GM18951 (cell line): Measurements from ENCODE around the gene ZNF512B.
"Not testable (repeated sequence)": the region's sequence is repeated elsewhere in the genome, so short reads cannot be mapped to it uniquely, and the experiment has no call there.

Source experiments
- POLR2A ChIP-seq: IDR thresholded peaks from 4 replicates; pipeline ENCODE4 v1.6.1; 2011; ENCODE audit warnings: mild to moderate bottlenecking; ENCODE audit not compliant: insufficient read length, insufficient read depth; ENCODE audit errors: extremely low read depth
- in situ Hi-C: fragments of 300-500 bp; cut with MboI; formaldehyde crosslinking; loops from one replicate; pipeline ENCODE4 v1.12.0; 2022; ENCODE audit warnings: low sequenced_read_pairs, mixed read lengths, inconsistent platforms; ENCODE audit not compliant: unreplicated experiment

The ZNF512B gene

DNA sequence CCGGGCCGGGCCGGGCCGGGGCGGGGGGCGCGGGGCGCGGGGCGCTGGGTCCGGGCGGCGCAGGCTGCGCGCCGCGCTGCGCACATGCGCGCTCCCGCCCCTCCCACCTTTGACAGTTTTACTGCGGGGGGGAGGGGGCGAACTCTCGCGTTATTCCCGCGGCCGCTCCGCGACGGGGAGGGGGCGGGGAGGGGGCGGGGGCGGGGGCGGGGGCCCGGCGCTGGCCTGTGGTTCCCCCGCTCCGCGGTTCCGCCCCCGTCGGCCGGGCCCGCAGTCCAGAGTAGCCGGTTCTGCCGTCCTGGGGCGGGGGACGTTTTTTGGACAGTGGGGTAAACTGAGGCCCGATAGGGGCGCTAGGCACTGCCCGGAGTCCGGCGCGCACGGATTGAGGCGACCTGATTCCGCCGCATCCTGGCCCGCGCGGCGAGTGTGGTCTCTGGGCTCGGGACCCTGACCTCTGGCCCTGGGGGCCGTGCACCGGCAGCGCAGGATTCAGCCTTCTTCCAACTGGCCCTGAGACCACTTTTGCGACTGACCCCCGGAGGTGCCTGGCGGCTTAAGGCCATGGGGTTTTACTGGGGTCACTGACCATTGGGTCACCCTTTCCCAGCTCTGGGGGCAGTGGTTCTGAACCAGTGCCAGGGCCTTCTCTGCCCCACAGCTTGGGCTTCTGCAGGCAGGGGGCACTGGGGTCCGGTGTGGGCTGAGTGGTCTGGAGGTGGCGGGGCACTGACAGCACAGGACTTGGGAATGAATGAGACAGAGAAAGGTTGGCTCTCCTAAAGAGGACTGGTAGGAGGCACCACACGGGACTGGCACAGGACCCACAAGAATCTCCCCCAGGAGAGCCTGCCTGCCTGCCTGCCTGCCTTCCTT lies at the start of gene ZNF512B:
TSS of gene ZNF512B (minus strand) at position 93 of the 876 bp plus-strand sequence. CDS start 1,980 bp downstream, outside the sequence.
- in situ Hi-C loops, result no loop called here
- TF ChIP-seq POLR2A, result peak; percentile 35

DNA sequence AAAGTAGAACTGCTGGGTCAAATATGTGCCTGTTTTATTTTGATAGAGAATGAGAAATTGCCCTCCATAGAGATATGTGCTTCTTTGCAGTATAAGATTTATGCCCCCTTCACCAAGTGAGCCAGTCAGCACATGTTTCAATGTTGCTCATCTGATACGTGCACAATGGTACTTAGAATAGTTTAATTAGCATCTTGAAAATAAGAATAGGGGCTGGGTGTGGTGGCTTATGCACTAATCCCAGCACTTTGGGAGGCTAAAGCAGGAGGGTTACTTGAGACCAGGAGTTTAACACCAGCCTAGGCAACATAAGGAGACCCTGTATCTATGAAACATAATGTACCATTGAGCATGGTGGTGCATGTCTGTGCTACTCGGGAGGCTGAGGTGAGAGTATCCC lies 45.9 kb upstream of the ZNF512B start:
- no peak for TF ChIP-seq POLR2A
- in situ Hi-C loops, result no loop called here

- in situ Hi-C loops, result not testable (repeated sequence)
These were observed 42.8 kb upstream of the ZNF512B start for GRCh38 chr20:64012385-64013154.

DNA sequence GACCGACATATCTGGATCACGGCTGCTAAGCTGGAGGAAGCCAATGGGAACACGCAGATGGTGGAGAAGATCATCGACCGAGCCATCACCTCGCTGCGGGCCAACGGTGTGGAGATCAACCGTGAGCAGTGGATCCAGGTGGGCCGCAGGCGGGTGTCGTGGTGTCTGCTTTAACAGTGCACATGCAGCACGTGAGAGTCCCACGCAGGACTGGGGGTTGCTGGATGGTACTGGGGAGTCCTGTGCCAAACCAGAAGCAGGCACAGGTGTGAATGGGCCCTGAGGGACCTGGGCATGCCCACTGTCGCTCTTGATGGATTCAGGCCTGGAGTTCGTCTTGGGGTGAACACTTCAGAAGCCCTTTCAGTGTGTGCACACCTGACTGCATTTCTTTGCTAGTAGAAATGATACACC lies 41.6 kb upstream of the ZNF512B start:
- in situ Hi-C loops, result no loop called here
- TF ChIP-seq POLR2A, result no peak

GRCh38 chr20:64010711-64011237 lies 41.0 kb upstream of the ZNF512B start:
- in situ Hi-C loops, result no loop called here
- TF ChIP-seq POLR2A, result no peak

GRCh38 chr20:64009811-64010387 lies 40.2 kb upstream of the ZNF512B start:
- no peak for TF ChIP-seq POLR2A
- in situ Hi-C loops, result no loop called here

DNA sequence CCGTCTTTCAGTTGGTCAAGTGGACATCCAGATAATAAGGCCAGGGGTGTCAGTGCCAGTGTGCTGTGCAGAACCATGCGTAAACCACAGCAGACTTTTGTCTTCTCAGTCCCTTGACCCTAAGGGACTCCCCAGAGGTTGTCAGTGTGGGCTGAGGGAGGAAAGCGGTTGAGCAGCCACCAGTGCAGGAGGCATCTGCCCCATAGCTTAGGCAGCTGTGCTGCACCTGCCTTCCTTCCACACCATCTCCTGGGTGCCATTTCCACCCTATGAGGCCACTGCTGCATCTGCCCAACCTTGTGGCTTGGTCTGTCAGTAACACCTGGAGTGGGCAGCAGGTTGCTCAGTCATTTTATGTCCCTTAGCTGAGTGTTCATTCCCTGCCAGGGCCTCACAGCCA lies 37.2 kb upstream of the ZNF512B start:
- in situ Hi-C loops, result no loop called here
- TF ChIP-seq POLR2A, result no peak

DNA sequence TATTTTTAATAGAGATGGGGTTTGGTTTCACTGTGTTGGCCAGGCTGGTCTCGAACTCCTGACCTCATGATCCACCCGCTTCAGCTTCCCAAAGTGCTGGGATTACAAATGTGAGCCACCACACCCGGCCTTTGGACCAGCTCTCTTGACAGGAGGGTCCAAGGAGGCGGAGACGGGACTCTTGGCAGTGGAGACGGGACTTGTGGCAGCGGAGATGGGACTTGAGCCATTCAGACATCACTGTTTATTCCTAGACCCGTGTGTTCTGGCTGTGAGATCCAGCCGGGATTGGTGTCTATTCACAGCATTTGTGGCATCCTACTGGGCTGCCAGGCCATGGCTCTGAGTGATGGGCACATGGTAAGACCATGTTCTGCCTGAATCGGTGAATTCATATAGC lies 36.8 kb upstream of the ZNF512B start:
- in situ Hi-C loops, result no loop called here
- no peak for TF ChIP-seq POLR2A

DNA sequence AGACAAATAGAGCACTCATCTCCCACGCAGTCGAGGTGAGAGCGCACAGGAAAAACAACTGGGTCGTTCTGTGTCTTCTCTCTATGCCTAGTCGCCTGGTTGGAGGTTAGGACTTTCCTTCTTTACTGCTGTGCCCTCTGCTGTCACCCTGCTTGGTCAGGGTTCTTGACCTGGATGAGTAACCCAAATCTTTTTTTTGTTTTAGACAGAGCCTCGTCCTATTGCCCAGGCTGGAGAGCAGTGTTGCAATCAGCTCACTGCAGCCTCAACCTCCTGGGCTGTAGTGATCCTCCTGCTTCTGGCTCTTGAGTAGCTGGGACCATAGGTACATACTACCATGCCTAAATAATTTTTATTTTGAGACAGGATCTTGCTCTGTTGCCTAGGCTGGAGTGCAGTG lies 35.7 kb upstream of the ZNF512B start:
- no peak for TF ChIP-seq POLR2A
- in situ Hi-C loops, result no loop called here

DNA sequence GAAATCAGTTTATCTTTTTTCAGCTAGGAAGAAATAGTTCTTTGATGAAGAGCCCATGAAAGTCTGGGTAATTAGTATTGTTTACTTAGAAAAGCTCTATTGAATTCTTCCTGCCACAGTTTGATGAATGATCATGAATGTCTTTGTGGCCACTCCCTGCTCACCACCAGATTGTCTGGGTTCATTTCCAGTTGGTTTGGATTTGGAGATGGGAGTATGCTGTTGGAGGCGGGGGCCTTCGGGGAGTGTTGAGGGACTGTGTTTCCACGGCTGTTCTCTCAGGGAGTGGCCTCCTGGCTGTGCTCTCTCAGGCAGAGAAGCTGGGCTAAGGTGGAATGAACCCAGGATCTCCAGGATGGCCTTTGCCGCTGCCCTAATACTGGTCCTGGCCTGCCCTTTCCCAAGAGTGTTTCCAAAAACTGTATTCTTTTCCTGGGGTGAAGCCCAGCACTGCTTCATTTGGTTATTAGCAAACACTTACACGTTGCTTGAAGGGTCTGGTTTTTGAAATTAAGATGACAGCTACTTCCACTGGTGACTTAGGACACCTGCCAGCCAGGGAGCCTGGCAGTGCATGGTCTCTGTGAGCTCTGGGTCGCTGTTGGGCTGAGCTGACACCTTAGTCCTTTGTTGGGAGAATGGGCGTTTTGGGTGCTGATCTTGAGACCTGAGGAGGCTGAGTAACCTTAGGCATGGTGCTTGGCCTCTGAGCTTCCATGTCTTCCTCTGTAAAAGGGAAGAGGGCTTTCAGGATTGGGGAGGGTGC lies 34.4 kb upstream of the ZNF512B start:
- TF ChIP-seq POLR2A, result no peak
- in situ Hi-C loops, result no loop called here

DNA sequence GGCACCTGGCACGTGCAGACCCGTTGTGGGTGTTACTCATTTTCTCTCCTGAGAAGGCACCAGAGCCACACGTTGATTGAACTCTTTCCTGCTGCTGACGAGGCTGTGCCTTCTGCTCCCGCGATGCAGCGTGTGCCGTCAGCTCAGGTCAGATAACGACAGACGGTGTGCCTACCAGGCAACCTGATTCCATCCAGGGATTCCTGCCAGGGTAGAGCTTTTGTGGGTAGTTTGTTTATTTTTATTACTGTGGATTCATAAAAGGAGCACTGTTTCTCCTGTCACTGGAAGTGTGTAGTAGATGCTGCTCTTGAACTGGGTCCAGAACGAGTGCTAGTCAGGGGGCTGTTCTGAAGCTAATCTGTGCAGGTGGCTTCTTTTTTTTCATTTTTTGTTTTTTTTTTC lies 31.9 kb upstream of the ZNF512B start:
- in situ Hi-C loops, result no loop called here
- TF ChIP-seq POLR2A, result no peak

DNA sequence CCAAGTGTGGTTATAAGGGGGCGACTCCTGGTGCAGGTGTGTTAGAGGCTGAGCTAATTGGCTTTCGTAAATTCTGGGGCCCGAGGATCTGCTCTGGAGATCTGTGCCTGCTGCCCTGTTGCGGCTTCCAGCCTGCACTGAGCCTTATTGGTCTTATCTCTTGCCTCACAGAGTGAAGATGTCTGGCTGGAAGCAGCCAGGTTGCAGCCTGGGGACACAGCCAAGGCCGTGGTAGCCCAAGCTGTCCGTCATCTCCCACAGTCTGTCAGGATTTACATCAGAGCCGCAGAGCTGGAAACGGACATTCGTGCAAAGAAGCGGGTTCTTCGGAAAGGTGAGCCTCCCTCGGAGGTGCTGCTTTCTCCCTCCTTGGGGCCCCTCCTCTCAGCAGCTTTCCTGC lies 31.2 kb upstream of the ZNF512B start:
- TF ChIP-seq POLR2A, result no peak
- in situ Hi-C loops, result no loop called here

- in situ Hi-C loops, result no loop called here
- TF ChIP-seq POLR2A, result no peak
These were observed 13.2 kb upstream of the ZNF512B start for GRCh38 chr20:63982937-63983336.
